Measurements from ENCODE around the gene TMEM121B. TPM values are rescaled to one million over a fixed set of nuclear protein-coding genes. Genes with fewer than 3 reads are reported as not detected.
A peak's percentile ranks its signal among the peaks of the same experiment; 100 is the strongest.

Gene TMEM121B
- total and polyA plus RNA-seq, 4 experiments from 2014 or later, result 0.12 TPM; not detected in 3

DNA sequence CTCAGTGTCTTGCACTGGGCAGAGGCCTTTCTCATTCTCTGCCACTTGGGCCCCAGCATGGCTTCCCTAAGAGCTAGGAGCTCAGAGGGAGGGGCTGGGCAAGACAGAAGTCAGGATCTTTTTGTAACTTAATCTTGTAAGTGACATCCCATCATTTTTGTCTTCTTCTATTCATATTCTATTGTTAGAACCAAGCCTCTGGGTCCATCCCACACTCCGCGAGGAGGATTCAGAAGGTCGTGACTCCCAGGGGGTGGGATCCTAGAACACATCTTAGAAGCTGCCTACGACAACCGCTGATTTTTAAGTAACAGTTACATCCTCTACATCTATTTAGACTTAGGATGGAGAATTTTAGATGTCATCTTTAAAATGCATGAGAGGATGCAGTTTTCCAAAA lies 37.9 kb downstream of the TMEM121B start:
- H3K27ac ChIP-seq (ENCODE audit: low read depth, low read length), result no peak overlapping the region
- CTCF ChIA-PET (ENCODE audit: partially characterized antibody), result interaction anchor here (1.2 to 2.8 kb wide), 2 partner anchors 88 to 993 kb away, joined by 3 to 15 read pairs; no protein-coding TSS in a partner anchor
- Mint-ChIP-seq H3K4me1 (peaks cover 20 to 39% (median 31%) of the 10 kb centered on the region in 4 donors), H3K27ac (peak overlapping the region in 6 of 7 donors; percentile 24 to 96 (median 58)), H3K4me3 (peak overlapping the region; percentile 11 to 90 (median 58)), H3K36me3 (peaks cover 0 to 14% of the 10 kb centered on the region in 2 donors), H3K27me3 (no peaks in the 10 kb centered on the region), H3K9me3 (peaks cover 0 to 2% (median 0%) of the 10 kb centered on the region in 8 donors)
- no peaks in the 10 kb centered on the region for H3K9me3 ChIP-seq (ENCODE audit: control insufficient read depth in 1 of 2, low read length in 2 of 2)
- intact Hi-C loops (cut with micrococcal nuclease), result no loop called here
- no peak for DNase-seq
- POLR2A ChIA-PET (ENCODE audit: partially characterized antibody), result interaction anchor here (1.6 kb wide), 1 partner anchor 76 kb away, joined by 9 read pairs; the partner anchor contains the start of gene HDHD5
- no peak overlapping the region for H3K4me3 ChIP-seq (ENCODE audit: low read length in 2 of 2)
- no peaks in the 10 kb centered on the region for H3K36me3 ChIP-seq (ENCODE audit: insufficient read depth, low read length)
- H3K4me1 ChIP-seq (ENCODE audit: insufficient read depth, low read length), result peaks cover 33% of the 10 kb centered on the region
- no peaks in the 10 kb centered on the region for H3K27me3 ChIP-seq (ENCODE audit: insufficient read depth, low read length)

DNA sequence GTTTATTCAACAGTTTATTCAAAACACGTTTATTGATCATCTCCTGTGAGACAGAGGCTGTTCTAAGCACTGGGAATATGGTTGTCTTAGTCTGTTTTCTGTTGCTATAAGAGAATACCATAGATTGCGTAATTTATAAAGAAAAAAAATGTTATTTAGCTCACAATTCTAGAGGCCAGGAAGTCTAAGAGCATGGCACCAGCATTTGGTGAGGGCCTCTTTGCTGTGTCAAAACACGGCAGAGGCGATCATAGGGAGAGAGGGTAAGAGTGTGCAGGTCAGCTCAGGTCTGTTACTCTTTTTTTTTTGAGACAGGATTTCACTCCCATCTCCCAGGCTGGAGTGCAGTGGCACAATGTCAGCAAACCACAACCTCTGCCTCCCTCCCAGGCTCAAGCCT lies 41.6 kb downstream of the TMEM121B start:
- ChIA-PET CTCF (ENCODE audit: partially characterized antibody) (interaction anchor here (0.9 to 10.7 kb wide), 3 partner anchors 15 to 422 kb away, joined by 3 to 174 read pairs (median 4); no protein-coding TSS in a partner anchor), POLR2A (ENCODE audit: partially characterized antibody) (no interaction called here)
- Histone ChIP-seq H3K9me3 (ENCODE audit: control insufficient read depth in 1 of 2, low read length in 2 of 2) (no peaks in the 10 kb centered on the region), H3K4me1 (ENCODE audit: insufficient read depth, low read length) (peaks cover 19% of the 10 kb centered on the region), H3K4me3 (ENCODE audit: low read length in 2 of 2) (no peak overlapping the region), H3K27me3 (ENCODE audit: insufficient read depth, low read length) (no peaks in the 10 kb centered on the region), H3K36me3 (ENCODE audit: insufficient read depth, low read length) (no peaks in the 10 kb centered on the region), H3K27ac (ENCODE audit: low read depth, low read length) (no peak overlapping the region)
- intact Hi-C loops (cut with micrococcal nuclease), result no loop called here
- Mint-ChIP-seq H3K4me1 (peaks cover 11 to 31% (median 21%) of the 10 kb centered on the region in 4 donors), H3K9me3 (no peaks in the 10 kb centered on the region), H3K4me3 (no peak overlapping the region), H3K27me3 (no peaks in the 10 kb centered on the region), H3K27ac (no peak overlapping the region), H3K36me3 (no peaks in the 10 kb centered on the region)
- DNase-seq, result no peak

DNA sequence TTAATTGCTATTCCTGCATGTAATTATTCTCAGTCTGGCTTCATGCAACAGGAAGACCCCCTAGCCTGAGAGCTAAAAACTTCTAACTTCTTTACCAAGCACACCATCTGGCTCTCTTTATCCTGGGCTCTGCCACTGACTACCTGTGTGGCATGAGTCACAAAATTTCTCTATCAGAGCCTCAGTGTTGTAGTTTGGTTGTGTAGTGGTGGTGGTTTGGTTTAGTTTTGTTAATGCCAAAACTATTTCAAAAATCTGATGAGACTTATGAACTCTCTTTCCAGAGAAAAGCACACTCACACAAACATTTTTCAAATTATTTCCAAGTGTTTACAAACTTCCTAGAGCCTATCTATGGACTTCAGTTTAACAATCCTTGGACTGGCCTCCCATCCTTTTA lies 43.9 kb downstream of the TMEM121B start:
- DNase-seq, result no peak
- Histone ChIP-seq H3K9me3 (ENCODE audit: control insufficient read depth in 1 of 2, low read length in 2 of 2) (no peaks in the 10 kb centered on the region), H3K27ac (ENCODE audit: low read depth, low read length) (no peak overlapping the region), H3K36me3 (ENCODE audit: insufficient read depth, low read length) (no peaks in the 10 kb centered on the region), H3K27me3 (ENCODE audit: insufficient read depth, low read length) (peaks cover 5% of the 10 kb centered on the region), H3K4me1 (ENCODE audit: insufficient read depth, low read length) (peaks cover 11% of the 10 kb centered on the region), H3K4me3 (ENCODE audit: low read length in 2 of 2) (no peak overlapping the region)
- Mint-ChIP-seq H3K27me3 (no peaks in the 10 kb centered on the region), H3K9me3 (no peaks in the 10 kb centered on the region), H3K4me3 (no peak overlapping the region), H3K36me3 (no peaks in the 10 kb centered on the region), H3K4me1 (peaks cover 7 to 19% (median 14%) of the 10 kb centered on the region in 4 donors), H3K27ac (no peak overlapping the region)
- CTCF ChIA-PET (ENCODE audit: partially characterized antibody), result interaction anchor here (0.8 to 10.7 kb wide), 4 partner anchors 20 to 425 kb away, joined by 3 to 174 read pairs (median 61); no protein-coding TSS in a partner anchor
- intact Hi-C loops (cut with micrococcal nuclease), result no loop called here
- POLR2A ChIA-PET (ENCODE audit: partially characterized antibody), result interaction anchor here (1.7 kb wide), 1 partner anchor 10 kb away, joined by 5 read pairs; no protein-coding TSS in a partner anchor

DNA sequence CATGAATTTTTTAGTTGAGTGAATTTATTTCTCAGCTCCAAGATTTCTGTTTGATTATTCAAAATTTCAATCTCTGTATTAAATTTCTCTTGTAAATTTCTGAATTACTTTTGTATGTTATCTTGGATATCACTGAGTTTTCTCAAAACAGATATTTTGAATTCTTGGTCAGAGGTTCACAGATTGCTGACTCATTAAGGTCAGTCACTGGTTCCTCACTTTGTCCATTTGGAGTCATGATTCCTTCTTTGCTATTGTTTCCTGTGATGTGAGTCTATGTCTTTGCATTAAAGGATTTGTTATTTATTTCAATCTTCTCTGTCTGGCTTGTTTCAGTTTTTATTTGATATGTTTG lies 46.5 kb downstream of the TMEM121B start:
- Histone ChIP-seq H3K4me3 (ENCODE audit: low read length in 2 of 2) (no peak overlapping the region), H3K27ac (ENCODE audit: low read depth, low read length) (no peak overlapping the region), H3K9me3 (ENCODE audit: control insufficient read depth in 1 of 2, low read length in 2 of 2) (no peaks in the 10 kb centered on the region), H3K27me3 (ENCODE audit: insufficient read depth, low read length) (peaks cover 5% of the 10 kb centered on the region), H3K36me3 (ENCODE audit: insufficient read depth, low read length) (no peaks in the 10 kb centered on the region), H3K4me1 (ENCODE audit: insufficient read depth, low read length) (peaks cover 11% of the 10 kb centered on the region)
- peaks cover 7 to 19% (median 14%) of the 10 kb centered on the region in 4 donors for H3K4me1 Mint-ChIP-seq
- intact Hi-C loops (cut with micrococcal nuclease), result loop anchor here (1.0 kb wide), 3 partner anchors 10 to 427 kb away; partner anchors contain the start of gene IL17RA
- H3K36me3 Mint-ChIP-seq, result no peaks in the 10 kb centered on the region
- H3K9me3 Mint-ChIP-seq, result no peaks in the 10 kb centered on the region
- no peak overlapping the region for H3K27ac Mint-ChIP-seq
- POLR2A ChIA-PET (ENCODE audit: partially characterized antibody), result interaction anchor here (0.9 to 2.5 kb wide), 5 partner anchors 10 to 427 kb away, joined by 3 to 12 read pairs (median 6); partner anchors contain the start of genes ADA2, HDHD5 and IL17RA
- no peak for DNase-seq
- CTCF ChIA-PET (ENCODE audit: partially characterized antibody), result interaction anchor here (0.6 to 10.7 kb wide), 18 partner anchors 11 to 710 kb away, joined by 3 to 174 read pairs (median 5); partner anchors contain the start of gene ADA2
- H3K4me3 Mint-ChIP-seq, result no peak overlapping the region
- no peaks in the 10 kb centered on the region for H3K27me3 Mint-ChIP-seq

DNA sequence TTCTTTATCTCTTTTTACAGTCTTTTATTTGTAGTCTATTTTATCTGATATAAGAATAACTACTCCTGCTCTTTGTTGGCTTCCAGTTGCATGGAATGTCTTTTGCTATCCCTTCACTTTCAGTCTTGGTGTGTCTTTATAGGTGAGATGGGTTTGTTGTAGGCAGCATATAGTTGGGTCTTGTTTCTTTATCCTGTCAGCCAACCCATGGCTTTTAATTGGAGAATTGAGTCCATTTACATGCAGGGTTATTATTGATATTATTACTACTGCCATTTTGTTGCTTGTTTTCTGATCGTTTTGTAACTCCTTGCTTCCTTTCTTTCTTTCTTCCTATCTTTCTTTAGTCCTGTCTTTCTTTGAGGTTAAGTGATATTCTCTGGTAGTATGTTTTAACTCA lies 48.3 kb downstream of the TMEM121B start:
- Mint-ChIP-seq H3K36me3 (no peaks in the 10 kb centered on the region), H3K4me3 (no peak overlapping the region), H3K27ac (no peak overlapping the region), H3K4me1 (peaks cover 7 to 19% (median 14%) of the 10 kb centered on the region in 4 donors), H3K9me3 (no peaks in the 10 kb centered on the region), H3K27me3 (peaks cover 0 to 4% of the 10 kb centered on the region in 2 donors)
- Histone ChIP-seq H3K4me1 (ENCODE audit: insufficient read depth, low read length) (peaks cover 11% of the 10 kb centered on the region), H3K36me3 (ENCODE audit: insufficient read depth, low read length) (no peaks in the 10 kb centered on the region), H3K27ac (ENCODE audit: low read depth, low read length) (no peak overlapping the region), H3K4me3 (ENCODE audit: low read length in 2 of 2) (no peak overlapping the region), H3K9me3 (ENCODE audit: control insufficient read depth in 1 of 2, low read length in 2 of 2) (no peaks in the 10 kb centered on the region), H3K27me3 (ENCODE audit: insufficient read depth, low read length) (peaks cover 5% of the 10 kb centered on the region)
- ChIA-PET CTCF (ENCODE audit: partially characterized antibody) (interaction anchor here (0.8 to 10.7 kb wide), 4 partner anchors 26 to 430 kb away, joined by 3 to 174 read pairs (median 64); no protein-coding TSS in a partner anchor), POLR2A (ENCODE audit: partially characterized antibody) (no interaction called here)
- DNase-seq, result no peak
- intact Hi-C loops (cut with micrococcal nuclease), result no loop called here

Other genes starting within 250 kb of the TMEM121B start
- gene GAB4, start 113.1 kb downstream of the TMEM121B start, total RNA-seq, result not detected
- gene GAB4, start 113.1 kb downstream of the TMEM121B start, polyA plus RNA-seq, result not detected
- gene IL17RA, start 36.4 kb downstream of the TMEM121B start, total RNA-seq, result 10 to 100 TPM; 71.6 to 77.2 TPM
- 10 to 100 TPM; 19.8 to 39.9 TPM for gene IL17RA, start 36.4 kb downstream of the TMEM121B start, polyA plus RNA-seq
- 10 to 100 TPM; 23.1 to 23.3 TPM for gene HDHD5, start 37.9 kb upstream of the TMEM121B start, total RNA-seq
- gene HDHD5, start 37.9 kb upstream of the TMEM121B start, polyA plus RNA-seq, result 10 to 100 TPM; 51.6 to 86.7 TPM
- 100 to 1,000 TPM; 133 to 147 TPM for gene ADA2, start 98.1 kb upstream of the TMEM121B start, total RNA-seq
- gene ADA2, start 98.1 kb upstream of the TMEM121B start, polyA plus RNA-seq, result 10 to 100 TPM; 67.3 to 77.1 TPM
- gene CECR2, start 248.1 kb upstream of the TMEM121B start, total RNA-seq, result not detected
- not detected for gene CECR2, start 248.1 kb upstream of the TMEM121B start, polyA plus RNA-seq